MM.1S (cell line): Measurements from ENCODE around the gene FOXF2.

Experiments used
- DNase-seq: peaks from one replicate; pipeline ENCODE4 v3.0.0-alpha.2; 2015
- H2AFZ ChIP-seq: fragments of 300-600 bp; sonication (generic); 2 replicates; pipeline ENCODE4 v1.6.0; 2016; ENCODE audit warnings: antibody characterized with exemption, low read length
- H3F3A ChIP-seq: fragments of 300-600 bp; sonication (generic); 2 replicates; pipeline ENCODE4 v1.6.1; 2016; ENCODE audit warnings: mild to moderate bottlenecking, antibody characterized with exemption, low read length, moderate library complexity, mixed read lengths; ENCODE audit not compliant: insufficient read depth
- H3K27ac ChIP-seq: fragments of 300-600 bp; sonication (generic); 2 replicates; pipeline ENCODE4 v1.5.1; 2016; ENCODE audit warnings: mild to moderate bottlenecking, low read length
- H3K27me3 ChIP-seq: fragments of 300-600 bp; sonication (generic); replicated peaks from 2 replicates; pipeline ENCODE4 v1.6.0; 2016; ENCODE audit warnings: low read length; ENCODE audit not compliant: insufficient read depth
- H3K36me3 ChIP-seq: fragments of 300-600 bp; sonication (generic); replicated peaks from 2 replicates; pipeline ENCODE4 v1.6.1; 2016; ENCODE audit warnings: mild to moderate bottlenecking, low read length, mixed read lengths; ENCODE audit not compliant: insufficient read depth
- H3K4me1 ChIP-seq: fragments of 300-600 bp; sonication (generic); 2 replicates; pipeline ENCODE4 v1.6.1; 2016; ENCODE audit warnings: low read length, mixed read lengths
- H3K4me2 ChIP-seq: fragments of 300-600 bp; sonication (generic); 2 replicates; pipeline ENCODE4 v1.6.0; 2016; ENCODE audit warnings: low read depth, low read length
- H3K4me3 ChIP-seq: fragments of 300-600 bp; sonication (generic); 2 replicates; pipeline ENCODE4 v1.5.1; 2016; ENCODE audit warnings: low read length, mixed read lengths
- H3K79me2 ChIP-seq: fragments of 300-600 bp; sonication (generic); 2 replicates; pipeline ENCODE4 v1.6.1; 2016; ENCODE audit warnings: mixed run types, low read length, mixed read lengths
- H3K9ac ChIP-seq: fragments of 300-600 bp; sonication (generic); 2 replicates; pipeline ENCODE4 v1.6.1; 2016; ENCODE audit warnings: low read length, mixed read lengths
- H3K9me2 ChIP-seq: fragments of 300-600 bp; sonication (generic); replicated peaks from 2 replicates; pipeline ENCODE4 v1.6.1; 2016; ENCODE audit warnings: mild to moderate bottlenecking, low read length, mixed read lengths; ENCODE audit not compliant: insufficient read depth
- H3K9me3 ChIP-seq: fragments of 300-600 bp; sonication (generic); replicated peaks from 2 replicates; pipeline ENCODE4 v1.6.1; 2016; ENCODE audit warnings: mild to moderate bottlenecking, low read length, mixed read lengths; ENCODE audit not compliant: insufficient read depth
- H4K20me1 ChIP-seq: fragments of 300-600 bp; sonication (generic); 2 replicates; pipeline ENCODE4 v1.6.1; 2016; ENCODE audit warnings: mild to moderate bottlenecking, low read length, moderate library complexity, mixed read lengths; ENCODE audit not compliant: insufficient read depth
- CTCF ChIP-seq: fragments of 300-600 bp; sonication (generic); IDR thresholded peaks from 2 replicates; pipeline ENCODE4 v1.5.1; 2016; ENCODE audit warnings: antibody characterized with exemption, low read length, mixed read lengths
- EZH2 ChIP-seq: fragments of 300-600 bp; sonication (generic); optimal IDR thresholded peaks from 2 replicates; pipeline ENCODE3; 2017; ENCODE audit warnings: low read depth, mild to moderate bottlenecking, antibody characterized with exemption, low read length, mixed read lengths
- EZH2phosphoT487 ChIP-seq: fragments of 300-600 bp; sonication (generic); IDR thresholded peaks from 2 replicates; pipeline ENCODE4 v1.6.1; 2018; ENCODE audit warnings: antibody characterized with exemption, low read length

Gene FOXF2

GRCh38 chr6:1412901-1413300 is 23.5 kb downstream of the FOXF2 start:
- Histone ChIP-seq H3K27ac (no peak overlapping the region), H2AFZ (no peak overlapping the region), H3K4me2 (no peak overlapping the region), H3K36me3 (no peaks in the 10 kb centered on the region), H3K9ac (no peak overlapping the region), H4K20me1 (no peaks in the 10 kb centered on the region), H3K9me3 (no peaks in the 10 kb centered on the region), H3K9me2 (no peaks in the 10 kb centered on the region), H3K27me3 (no peaks in the 10 kb centered on the region), H3K4me1 (no peaks in the 10 kb centered on the region), H3F3A (no peaks in the 10 kb centered on the region), H3K79me2 (no peaks in the 10 kb centered on the region), H3K4me3 (no peak overlapping the region)
- TF ChIP-seq EZH2phosphoT487: no peak
- TF ChIP-seq EZH2: no peak
- TF ChIP-seq CTCF: no peak
- DNase-seq: no peak

DNA sequence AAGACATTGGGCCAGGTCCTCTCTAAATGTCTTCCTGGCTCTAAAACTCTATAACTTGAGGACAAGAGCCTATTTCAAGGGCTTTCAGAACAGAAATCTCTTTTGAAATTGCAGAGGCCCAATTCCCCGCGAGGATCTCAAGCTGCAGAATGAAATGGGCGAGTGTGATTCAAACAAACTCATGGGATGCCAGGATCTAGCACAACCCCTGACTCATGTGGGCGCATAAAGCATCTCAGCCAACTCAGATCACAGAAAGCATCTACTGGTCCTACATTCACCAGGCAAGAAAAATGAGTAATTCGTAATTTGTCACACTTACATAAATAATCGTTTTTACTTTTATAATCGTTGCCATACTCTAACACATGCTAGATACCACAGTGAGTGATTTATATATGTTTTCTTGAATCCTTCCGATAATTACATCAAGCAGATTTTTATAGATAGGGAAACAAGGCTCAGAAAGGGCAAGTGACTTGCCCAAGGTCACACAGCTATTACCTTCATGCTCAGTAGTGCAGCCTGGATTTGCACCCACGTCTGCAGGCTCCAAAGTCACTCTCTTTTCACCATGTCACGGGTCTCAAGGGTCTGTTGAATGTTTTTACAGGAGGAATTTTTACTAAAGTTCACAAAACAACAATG is 26.2 kb downstream of the FOXF2 start:
- no peak overlapping the region for H2AFZ ChIP-seq
- TF ChIP-seq EZH2phosphoT487 (no peak), EZH2 (no peak), CTCF (no peak)

GRCh38 chr6:1416191-1416760 is 26.9 kb downstream of the FOXF2 start:
- Histone ChIP-seq H3K27me3 (no peaks in the 10 kb centered on the region), H3K9me3 (no peaks in the 10 kb centered on the region), H3K4me2 (no peak overlapping the region), H3K9me2 (no peaks in the 10 kb centered on the region), H3K27ac (no peak overlapping the region), H3F3A (no peaks in the 10 kb centered on the region), H4K20me1 (no peaks in the 10 kb centered on the region), H3K4me3 (no peak overlapping the region), H3K9ac (no peak overlapping the region), H2AFZ (no peak overlapping the region), H3K4me1 (no peaks in the 10 kb centered on the region), H3K36me3 (no peaks in the 10 kb centered on the region), H3K79me2 (no peaks in the 10 kb centered on the region)
- no peak for DNase-seq
- TF ChIP-seq EZH2phosphoT487 (no peak), EZH2 (no peak), CTCF (no peak)

More for the DNA sequence above, 26.2 kb downstream of the FOXF2 start:
- Histone ChIP-seq H3F3A (no peaks in the 10 kb centered on the region), H4K20me1 (no peaks in the 10 kb centered on the region), H3K9me2 (no peaks in the 10 kb centered on the region), H3K9me3 (no peaks in the 10 kb centered on the region), H3K36me3 (no peaks in the 10 kb centered on the region), H3K4me1 (no peaks in the 10 kb centered on the region), H3K4me3 (no peak overlapping the region), H3K4me2 (no peak overlapping the region), H3K27me3 (no peaks in the 10 kb centered on the region), H3K79me2 (no peaks in the 10 kb centered on the region), H3K9ac (no peak overlapping the region), H3K27ac (no peak overlapping the region)
- no peak for DNase-seq
